Lower lobe of right lung (tissue), 2 donors: ENCODE results near the gene NCKAP5. TPM values are rescaled to one million over a fixed set of nuclear protein-coding genes. Genes with fewer than 3 reads are reported as not detected.

Experiments used
- ATAC-seq, 2 donors: fragments of 200-7000 bp; cut with Tn5 transposase; one replicate each; pipeline ENCODE4 v1.9.1; 2020 to 2022; ENCODE audit warnings: mild to moderate bottlenecking in 2 of 2, moderate library complexity in 2 of 2
- DNase-seq: peaks from one replicate; pipeline ENCODE4 v3.0.0-alpha.2; 2020
- H3K27ac ChIP-seq: fragments of 200-600 bp; one replicate; pipeline ENCODE4 v1.8.0; 2022
- H3K27me3 ChIP-seq: fragments of 200-600 bp; one replicate; pipeline ENCODE4 v1.8.0; 2022; ENCODE audit warnings: low read depth
- H3K36me3 ChIP-seq: fragments of 200-600 bp; one replicate; pipeline ENCODE4 v1.8.0; 2022; ENCODE audit warnings: mild to moderate bottlenecking
- H3K4me1 ChIP-seq: fragments of 200-600 bp; one replicate; pipeline ENCODE4 v1.8.0; 2022
- H3K4me3 ChIP-seq: fragments of 200-600 bp; one replicate; pipeline ENCODE4 v1.8.0; 2022; ENCODE audit warnings: mild to moderate bottlenecking
- H3K9me3 ChIP-seq: fragments of 200-600 bp; one replicate; pipeline ENCODE4 v1.8.0; 2022
- intact Hi-C: fragments of 100-400 bp; cut with DNase I; formaldehyde crosslinking; loops from one replicate; pipeline ENCODE4 v1.11.0; 2022
- total RNA-seq: library from RNA; stranded (reverse); fragmentation: NEBNext Ultra II Directional; extraction: Animal tissue kit (Norgen Biotek cat#: 25700); gene quantifications from one replicate; pipeline ENCODE4 v1.2.1, GENCODE V29; 2021
- TF ChIP-seq, protein P1 (sequence below): fragments of 200-600 bp; IDR thresholded peaks from one replicate; pipeline ENCODE4 v1.8.0; 2022; ENCODE audit warnings: antibody characterized with exemption, mild to moderate bottlenecking
- donor health status: DM: no; HTN: yes; CAD: no; lungs with severe emphysema.

The NCKAP5 gene
- total RNA-seq, 1 donor from 2014 or later = 34.6 TPM

DNA sequence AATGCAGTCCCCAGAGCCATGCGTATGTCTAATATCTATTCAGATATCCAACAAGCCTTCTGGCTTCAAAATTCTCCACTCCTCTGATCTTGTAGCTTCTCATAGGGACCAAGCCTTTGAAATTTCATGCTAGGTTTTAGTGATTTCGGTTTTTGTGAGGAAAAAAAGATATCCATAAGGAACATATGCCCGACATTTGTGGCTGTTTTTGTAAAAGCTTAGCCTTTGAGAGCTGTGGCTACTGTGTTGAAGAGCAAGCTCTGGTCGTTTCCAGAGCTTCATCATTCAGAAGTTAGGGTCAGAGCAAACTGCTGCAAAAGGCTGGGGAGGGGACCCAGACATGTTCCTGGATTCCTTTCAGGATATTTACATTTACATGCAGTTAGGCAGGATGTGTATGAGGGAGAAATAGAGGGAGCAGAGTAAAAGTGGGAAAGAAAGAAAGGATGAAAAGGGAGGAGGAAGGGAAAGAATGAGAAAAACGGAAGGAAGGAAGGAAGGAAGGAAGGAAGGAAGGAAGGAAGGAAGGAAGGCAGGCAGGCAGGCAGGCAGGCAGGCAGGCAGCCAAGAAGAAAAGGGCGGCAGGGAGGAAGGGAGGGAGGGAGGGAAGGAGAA is 70.2 kb downstream of the NCKAP5 start:
- TF ChIP-seq, protein P1, sequence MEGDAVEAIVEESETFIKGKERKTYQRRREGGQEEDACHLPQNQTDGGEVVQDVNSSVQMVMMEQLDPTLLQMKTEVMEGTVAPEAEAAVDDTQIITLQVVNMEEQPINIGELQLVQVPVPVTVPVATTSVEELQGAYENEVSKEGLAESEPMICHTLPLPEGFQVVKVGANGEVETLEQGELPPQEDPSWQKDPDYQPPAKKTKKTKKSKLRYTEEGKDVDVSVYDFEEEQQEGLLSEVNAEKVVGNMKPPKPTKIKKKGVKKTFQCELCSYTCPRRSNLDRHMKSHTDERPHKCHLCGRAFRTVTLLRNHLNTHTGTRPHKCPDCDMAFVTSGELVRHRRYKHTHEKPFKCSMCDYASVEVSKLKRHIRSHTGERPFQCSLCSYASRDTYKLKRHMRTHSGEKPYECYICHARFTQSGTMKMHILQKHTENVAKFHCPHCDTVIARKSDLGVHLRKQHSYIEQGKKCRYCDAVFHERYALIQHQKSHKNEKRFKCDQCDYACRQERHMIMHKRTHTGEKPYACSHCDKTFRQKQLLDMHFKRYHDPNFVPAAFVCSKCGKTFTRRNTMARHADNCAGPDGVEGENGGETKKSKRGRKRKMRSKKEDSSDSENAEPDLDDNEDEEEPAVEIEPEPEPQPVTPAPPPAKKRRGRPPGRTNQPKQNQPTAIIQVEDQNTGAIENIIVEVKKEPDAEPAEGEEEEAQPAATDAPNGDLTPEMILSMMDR = no peak
- DNase-seq = no peak
- intact Hi-C loops = no loop called here
- Histone ChIP-seq H3K4me3 (no peak overlapping the region), H3K4me1 (no peaks in the 10 kb centered on the region), H3K27ac (no peak overlapping the region), H3K27me3 (no peaks in the 10 kb centered on the region), H3K9me3 (no peaks in the 10 kb centered on the region), H3K36me3 (no peaks in the 10 kb centered on the region)
- no peak for ATAC-seq

DNA sequence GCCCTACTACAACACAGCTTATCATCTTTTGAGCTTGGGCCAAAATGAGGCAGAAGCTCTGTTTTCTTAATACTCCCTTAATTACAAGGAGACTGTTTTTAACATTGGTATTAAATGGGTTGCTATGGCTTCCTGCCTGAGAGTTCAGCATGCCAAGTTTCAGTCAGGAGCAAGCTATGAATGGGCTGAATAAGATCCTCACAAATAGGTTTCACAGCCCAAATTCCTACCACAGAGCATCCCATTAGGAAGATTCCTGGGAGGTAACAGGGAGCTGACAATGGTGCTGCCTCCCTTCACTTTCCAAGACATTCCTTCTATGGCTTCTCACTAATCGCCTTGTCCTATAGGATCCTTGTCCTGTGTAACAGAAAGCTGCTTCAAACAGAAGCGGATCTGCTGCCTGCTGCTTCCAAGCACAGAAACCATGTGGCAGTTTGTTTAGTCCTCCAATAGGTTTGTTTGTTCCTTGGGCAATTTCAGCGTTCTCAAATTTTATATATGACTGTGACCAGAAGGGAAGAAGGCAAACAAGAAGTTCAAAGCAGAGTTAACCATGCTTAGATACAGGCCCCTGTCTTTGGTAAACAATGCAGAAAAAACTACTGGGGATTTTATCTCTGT is 70.9 kb downstream of the NCKAP5 start:
- no peaks in the 10 kb centered on the region for H3K27me3 ChIP-seq
- no peaks in the 10 kb centered on the region for H3K4me1 ChIP-seq
- H3K27ac ChIP-seq = no peak overlapping the region
- no peak overlapping the region for H3K4me3 ChIP-seq
- TF ChIP-seq, protein P1 = no peak
- H3K9me3 ChIP-seq = no peaks in the 10 kb centered on the region
- ATAC-seq (no peak), DNase-seq (no peak)
- H3K36me3 ChIP-seq = no peaks in the 10 kb centered on the region
- intact Hi-C loops = no loop called here

DNA sequence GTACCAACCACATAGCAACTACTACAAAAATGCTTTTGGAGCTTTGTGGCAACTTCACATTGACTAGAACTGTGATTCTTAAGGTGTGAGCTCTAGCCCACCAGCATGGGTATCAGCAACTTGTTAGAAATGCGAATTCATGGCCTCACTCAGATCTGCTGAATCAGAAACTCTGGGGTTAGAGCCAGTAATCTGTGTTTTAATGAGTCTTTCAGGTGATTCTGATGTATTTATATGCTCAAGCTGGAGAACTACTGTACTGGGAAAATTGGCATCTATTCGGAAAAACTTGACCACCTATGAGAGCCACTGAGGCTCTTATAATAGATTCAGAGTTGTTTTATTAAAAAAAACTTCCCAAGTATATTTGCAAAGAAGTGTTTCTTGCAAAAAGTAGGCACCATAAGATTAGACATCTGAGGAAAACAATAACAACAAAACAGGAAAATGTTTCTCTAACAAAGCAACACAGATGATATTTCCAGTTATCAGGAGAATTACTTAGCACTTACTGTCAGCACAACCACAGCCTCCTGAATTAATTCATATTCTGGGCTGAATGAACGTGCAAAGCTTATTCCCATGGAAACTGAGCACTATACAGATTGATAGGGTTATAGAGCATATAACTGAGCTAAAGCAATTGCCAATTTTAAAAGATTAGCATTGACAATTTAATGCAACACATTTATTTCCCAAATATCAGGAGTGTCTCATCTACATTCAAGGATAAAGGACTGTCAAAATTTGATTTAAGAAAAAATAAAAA is 71.6 kb downstream of the NCKAP5 start:
- intact Hi-C loops = no loop called here
- ATAC-seq (no peak), DNase-seq (no peak)
- no peaks in the 10 kb centered on the region for H3K36me3 ChIP-seq
- H3K27ac ChIP-seq = no peak overlapping the region
- H3K4me1 ChIP-seq = no peaks in the 10 kb centered on the region
- no peak overlapping the region for H3K4me3 ChIP-seq
- TF ChIP-seq, protein P1 = no peak
- H3K27me3 ChIP-seq = no peaks in the 10 kb centered on the region
- H3K9me3 ChIP-seq = no peaks in the 10 kb centered on the region

DNA sequence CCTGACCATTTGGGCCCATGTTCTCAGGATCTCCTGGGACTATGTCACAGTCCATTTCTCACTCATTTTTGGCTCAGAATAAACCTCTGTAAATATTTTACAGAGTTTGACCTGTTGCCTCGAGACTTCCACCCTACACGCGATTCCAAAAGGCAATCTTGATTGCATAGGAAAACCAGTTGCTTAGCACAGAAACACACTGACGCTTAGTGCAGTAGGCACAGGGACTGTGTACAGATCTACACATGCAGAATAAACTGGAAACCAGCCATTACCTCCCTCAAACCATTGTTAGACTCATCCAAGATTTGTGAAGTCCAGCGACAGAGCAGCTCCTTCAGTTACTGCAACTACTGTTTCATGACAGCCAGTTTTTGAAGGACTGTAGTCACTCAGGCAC is 73.0 kb downstream of the NCKAP5 start:
- intact Hi-C loops = no loop called here

DNA sequence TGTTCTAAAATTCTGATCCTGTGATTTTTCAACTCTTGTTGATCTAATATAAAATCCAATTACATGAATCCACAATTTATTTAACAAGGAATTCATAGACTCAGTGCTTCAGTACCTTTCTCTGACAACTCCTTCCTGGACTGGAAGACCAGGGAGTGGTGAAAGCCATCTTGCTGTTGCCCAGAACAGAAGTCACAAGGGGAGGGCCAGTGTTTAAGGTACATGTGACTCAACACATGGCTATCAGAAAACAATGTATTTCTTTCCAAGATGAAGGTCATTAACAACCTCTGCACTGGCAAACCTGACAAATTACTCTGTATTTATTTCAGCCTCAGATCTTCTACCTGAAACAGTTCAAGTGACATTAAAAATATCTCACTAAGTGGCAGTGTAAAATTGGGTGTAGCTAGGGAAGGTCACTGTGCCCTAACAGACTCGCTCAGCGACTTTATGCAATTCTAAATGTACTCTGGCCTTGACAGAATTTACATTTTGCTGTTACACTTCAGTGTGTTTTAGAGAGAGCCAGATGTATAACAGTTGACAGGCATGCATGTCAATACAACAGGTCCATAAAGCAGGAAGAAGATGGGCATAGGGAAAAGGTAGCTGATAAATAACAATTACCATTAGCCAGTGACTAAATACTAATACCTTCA is 75.4 kb downstream of the NCKAP5 start:
- no peaks in the 10 kb centered on the region for H3K36me3 ChIP-seq
- DNase-seq (no peak), ATAC-seq (no peak)
- no peaks in the 10 kb centered on the region for H3K9me3 ChIP-seq
- intact Hi-C loops = no loop called here
- no peak overlapping the region for H3K27ac ChIP-seq
- no peaks in the 10 kb centered on the region for H3K4me1 ChIP-seq
- H3K27me3 ChIP-seq = no peaks in the 10 kb centered on the region
- TF ChIP-seq, protein P1 = no peak
- no peak overlapping the region for H3K4me3 ChIP-seq

More for the DNA sequence above, 73.0 kb downstream of the NCKAP5 start:
- no peak overlapping the region for H3K27ac ChIP-seq
- TF ChIP-seq, protein P1 = no peak
- H3K27me3 ChIP-seq = no peaks in the 10 kb centered on the region
- ATAC-seq (no peak), DNase-seq (no peak)
- no peak overlapping the region for H3K4me3 ChIP-seq
- H3K36me3 ChIP-seq = no peaks in the 10 kb centered on the region
- no peaks in the 10 kb centered on the region for H3K9me3 ChIP-seq
- no peaks in the 10 kb centered on the region for H3K4me1 ChIP-seq
